Ishikawa (cell line): Measurements from ENCODE around the gene PYCR2.

Source experiments
- CEBPB ChIP-seq: IDR thresholded peaks from 2 replicates; pipeline ENCODE4 v1.6.1; 2012
- CREB1 ChIP-seq: IDR thresholded peaks from 2 replicates; pipeline ENCODE4 v1.6.1; 2012; ENCODE audit warnings: low read depth
- EGR1 ChIP-seq: IDR thresholded peaks from 2 replicates; pipeline ENCODE4 v1.6.1; 2012
- EP300 ChIP-seq: IDR thresholded peaks from 2 replicates; pipeline ENCODE4 v1.6.1; 2012; ENCODE audit warnings: borderline replicate concordance
- FOXM1 ChIP-seq: IDR thresholded peaks from 2 replicates; pipeline ENCODE4 v1.6.1; 2012; ENCODE audit warnings: low read depth, borderline replicate concordance
- MAX ChIP-seq: IDR thresholded peaks from 2 replicates; pipeline ENCODE4 v1.6.1; 2012
- NFIC ChIP-seq: IDR thresholded peaks from 2 replicates; pipeline ENCODE4 v1.6.1; 2012
- RAD21 ChIP-seq: IDR thresholded peaks from 2 replicates; pipeline ENCODE4 v1.6.1; 2012; ENCODE audit warnings: low read depth
- REST ChIP-seq: IDR thresholded peaks from 2 replicates; pipeline ENCODE4 v1.6.1; 2012; ENCODE audit warnings: low read depth, mild to moderate bottlenecking
- TAF1 ChIP-seq: IDR thresholded peaks from 2 replicates; pipeline ENCODE4 v1.6.1; 2012; ENCODE audit warnings: low read depth, mild to moderate bottlenecking
- TCF12 ChIP-seq: IDR thresholded peaks from 2 replicates; pipeline ENCODE4 v1.6.1; 2012; ENCODE audit warnings: low read depth
- TEAD4 ChIP-seq: IDR thresholded peaks from 2 replicates; pipeline ENCODE4 v1.6.1; 2012
- USF1 ChIP-seq: IDR thresholded peaks from 2 replicates; pipeline ENCODE4 v1.6.1; 2012
- YY1 ChIP-seq: IDR thresholded peaks from 2 replicates; pipeline ENCODE4 v1.6.1; 2012; ENCODE audit warnings: low read depth
- ZBTB7A ChIP-seq: IDR thresholded peaks from 2 replicates; pipeline ENCODE4 v1.6.1; 2012; ENCODE audit warnings: low read depth

Gene PYCR2

GRCh38 chr1:225930566-225930965 is 6.5 kb upstream of the PYCR2 start:
- TF ChIP-seq REST = no peak
- no peak for TF ChIP-seq USF1
- no peak for TF ChIP-seq CREB1
- TF ChIP-seq FOXM1 = no peak
- no peak for TF ChIP-seq TCF12
- TF ChIP-seq EP300 = no peak
- no peak for TF ChIP-seq CEBPB
- TF ChIP-seq NFIC = no peak
- TF ChIP-seq ZBTB7A = no peak
- no peak for TF ChIP-seq TAF1
- TF ChIP-seq MAX = no peak

DNA sequence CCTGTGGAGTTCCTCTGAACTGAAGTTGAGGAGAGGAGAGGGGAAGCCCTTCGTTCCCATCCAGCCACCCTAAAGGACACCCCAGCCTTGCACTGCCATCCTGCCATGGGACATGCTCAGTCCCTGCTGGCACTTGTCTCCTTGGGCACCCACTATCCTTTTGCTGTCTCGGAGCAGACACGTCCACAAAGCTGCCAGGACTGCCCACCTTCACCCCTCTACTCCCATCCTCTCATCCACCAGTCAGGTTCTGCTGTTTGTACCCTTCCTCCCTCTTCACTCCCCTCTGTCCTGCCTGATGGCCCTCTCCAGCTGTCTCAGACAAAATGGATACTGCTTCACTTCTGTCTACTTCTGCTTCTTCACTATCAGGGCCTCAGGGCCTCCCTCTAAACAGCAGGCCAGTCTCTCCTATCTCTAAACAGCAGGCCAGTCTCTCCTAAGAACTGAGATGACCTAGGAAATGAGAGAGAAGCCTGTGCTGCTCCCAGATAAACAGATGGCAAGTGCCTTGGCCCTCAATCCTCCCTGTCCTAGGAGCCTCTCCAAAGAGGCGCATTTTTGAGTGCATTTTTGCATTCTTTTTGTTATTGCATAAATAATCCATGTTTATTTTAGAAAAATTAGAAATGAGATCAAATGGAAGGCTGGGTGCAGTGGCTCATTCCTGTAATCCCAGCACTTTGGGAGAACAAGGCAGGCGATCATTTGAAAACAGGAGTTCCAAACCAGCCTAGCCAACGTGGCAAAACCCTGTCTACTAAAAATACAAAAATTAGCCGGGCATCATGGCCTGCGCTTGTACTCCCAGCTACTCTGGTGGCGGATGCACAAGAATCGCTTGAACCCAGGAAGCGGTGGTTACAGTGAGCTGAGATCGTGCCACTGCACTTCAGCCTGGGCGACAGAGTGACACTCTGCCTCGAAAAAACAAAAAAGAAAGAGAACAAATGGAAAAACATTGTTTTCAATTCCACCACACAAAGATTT is 4.4 kb upstream of the PYCR2 start:
- no peak for TF ChIP-seq CREB1
- no peak for TF ChIP-seq MAX
- TF ChIP-seq RAD21 = no peak
- no peak for TF ChIP-seq EP300
- no peak for TF ChIP-seq EGR1
- TF ChIP-seq YY1 = no peak
- no peak for TF ChIP-seq NFIC
- no peak for TF ChIP-seq ZBTB7A
- TF ChIP-seq TAF1 = no peak
- TF ChIP-seq FOXM1 = no peak
- TF ChIP-seq USF1 = no peak
- TF ChIP-seq CEBPB = no peak
- TF ChIP-seq TCF12 = no peak
- TF ChIP-seq REST = no peak
- no peak for TF ChIP-seq TEAD4

GRCh38 chr1:225926551-225927113 is 2.6 kb upstream of the PYCR2 start:
- no peak for TF ChIP-seq ZBTB7A
- TF ChIP-seq REST = no peak
- no peak for TF ChIP-seq YY1
- no peak for TF ChIP-seq TCF12

- TF ChIP-seq MAX (no peak), REST (no peak), CREB1 (no peak), USF1 (no peak), TCF12 (no peak), TEAD4 (no peak; the same call in 1 of the 2 replicates), YY1 (no peak), FOXM1 (no peak)
Measured at GRCh38 chr1:225923381-225923691, 714 bp downstream of the PYCR2 start.
